Gastroesophageal sphincter (tissue), 4 donors: ENCODE measurements around the gene KITLG. TPM values are rescaled to one million over a fixed set of nuclear protein-coding genes. Genes with fewer than 3 reads are reported as not detected.

ENCODE experiments used
- ATAC-seq: fragments of 150-250 bp; one replicate; pipeline ENCODE4 v1.9.1; 2016; ENCODE audit warnings: mild to moderate bottlenecking, moderate library complexity
- H3K27ac ChIP-seq, 4 donors: fragments of 200-600 bp; sonication (generic) in 3 of 4; 1 replicate in 3 of 4; 2 replicates in 1 of 4; pipeline ENCODE4 v1.5.1; 2016 to 2019
- H3K27me3 ChIP-seq: fragments of 200-600 bp; sonication (generic); one replicate; pipeline ENCODE4 v1.5.1; 2019
- H3K36me3 ChIP-seq, 2 donors: fragments of 200-600 bp; sonication (generic); one replicate each; pipeline ENCODE4 v1.5.1; 2019; ENCODE audit warnings: control low read depth in 1 of 2
- H3K4me1 ChIP-seq, 3 donors: fragments of 200-600 bp; sonication (generic); 1 replicate in 2 of 3; 2 replicates in 1 of 3; pipeline ENCODE4 v1.5.1; 2016 to 2019; ENCODE audit warnings: control low read depth in 2 of 3
- H3K4me3 ChIP-seq, 2 donors: fragments of 200-600 bp; sonication (generic); one replicate each; pipeline ENCODE4 v1.5.1; 2019; ENCODE audit warnings: mild to moderate bottlenecking in 1 of 2, moderate library complexity in 1 of 2
- H3K9me3 ChIP-seq, 3 donors: fragments of 200-600 bp; sonication (generic); one replicate each; pipeline ENCODE4 v1.5.1; 2017 to 2019; ENCODE audit warnings: control low read depth in 2 of 3
- EP300 ChIP-seq: sonication (generic); formaldehyde crosslinking; IDR thresholded peaks from one replicate; pipeline ENCODE4 v1.6.1; 2017; ENCODE audit warnings: antibody characterized with exemption, mild to moderate bottlenecking
- POLR2A ChIP-seq, 2 donors: fragments of 450-650 bp; IDR thresholded peaks; one replicate each; pipeline ENCODE4 v1.6.1; 2017; ENCODE audit warnings: antibody characterized with exemption in 2 of 2, mild to moderate bottlenecking in 2 of 2, moderate library complexity in 1 of 2
- POLR2AphosphoS5 ChIP-seq: sonication (generic); formaldehyde crosslinking; IDR thresholded peaks from one replicate; pipeline ENCODE4 v1.6.1; 2017; ENCODE audit warnings: antibody characterized with exemption
- WGBS, 2 donors: methylation state at CpG; one replicate each; pipeline ENCODE4 v1.1.5; 2018; ENCODE audit warnings: low coverage in 1 of 2; 5-methylcytosine and 5-hydroxymethylcytosine counted together
- total RNA-seq, 4 donors: library from RNA; depleted of rRNA; stranded (reverse); fragments of >200 nt; gene quantifications; one replicate each; pipeline ENCODE4 v1.1.0, GENCODE V29; 2016
- TF ChIP-seq, protein P1 (sequence below), 4 experiments: fragments of 200-600 bp in 2 of 4; fragments of 450-650 bp in 2 of 4; sonication (generic) in 1 of 4; IDR thresholded peaks; one replicate each; pipeline ENCODE4 v1.5.1; 2017 to 2019; ENCODE audit warnings: antibody characterized with exemption in 4 of 4, mild to moderate bottlenecking in 2 of 4, moderate library complexity in 2 of 4

KITLG gene
- total RNA-seq, 4 donors from 2014 or later = 48.5 to 239 (median 112) TPM

DNA sequence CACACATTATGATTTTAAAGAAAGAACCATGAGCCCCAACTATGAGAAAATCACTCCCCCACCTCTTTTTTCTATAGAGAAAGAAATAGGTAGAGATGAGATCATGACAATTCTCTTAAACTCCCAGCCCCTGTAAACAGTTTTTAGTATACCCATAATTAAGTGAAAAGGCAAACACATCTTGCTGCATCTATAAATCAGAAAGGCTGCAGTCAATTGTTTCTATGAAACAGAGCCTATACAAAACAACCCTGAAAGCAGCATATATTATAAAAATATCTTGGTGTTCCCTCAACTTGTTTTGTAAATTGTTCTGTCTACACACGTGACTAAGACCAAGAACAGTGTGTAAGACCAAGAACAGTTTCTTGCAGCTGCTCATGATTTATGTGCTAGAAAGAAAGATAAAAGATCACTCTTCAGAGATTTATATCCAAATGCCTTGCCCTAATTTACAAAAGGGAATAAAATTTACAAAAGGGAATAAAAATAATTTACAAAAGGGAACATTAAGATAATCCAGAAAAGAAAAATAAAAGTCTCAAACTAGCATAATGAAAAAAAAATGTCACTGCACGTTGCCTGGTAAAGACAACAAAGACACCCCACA lies 4.8 kb downstream of the KITLG start:
- Histone ChIP-seq H3K4me3 (peak overlapping the region; percentile 85 to 89), H3K27me3 (no peaks in the 10 kb centered on the region), H3K4me1 (peaks cover 20 to 70% (median 21%) of the 10 kb centered on the region in 3 donors), H3K27ac (peak overlapping the region; percentile 60 to 87 (median 78)), H3K36me3 (no peaks in the 10 kb centered on the region), H3K9me3 (no peaks in the 10 kb centered on the region)
- no peak for ATAC-seq
- no peak for TF ChIP-seq POLR2AphosphoS5
- TF ChIP-seq, protein P1, sequence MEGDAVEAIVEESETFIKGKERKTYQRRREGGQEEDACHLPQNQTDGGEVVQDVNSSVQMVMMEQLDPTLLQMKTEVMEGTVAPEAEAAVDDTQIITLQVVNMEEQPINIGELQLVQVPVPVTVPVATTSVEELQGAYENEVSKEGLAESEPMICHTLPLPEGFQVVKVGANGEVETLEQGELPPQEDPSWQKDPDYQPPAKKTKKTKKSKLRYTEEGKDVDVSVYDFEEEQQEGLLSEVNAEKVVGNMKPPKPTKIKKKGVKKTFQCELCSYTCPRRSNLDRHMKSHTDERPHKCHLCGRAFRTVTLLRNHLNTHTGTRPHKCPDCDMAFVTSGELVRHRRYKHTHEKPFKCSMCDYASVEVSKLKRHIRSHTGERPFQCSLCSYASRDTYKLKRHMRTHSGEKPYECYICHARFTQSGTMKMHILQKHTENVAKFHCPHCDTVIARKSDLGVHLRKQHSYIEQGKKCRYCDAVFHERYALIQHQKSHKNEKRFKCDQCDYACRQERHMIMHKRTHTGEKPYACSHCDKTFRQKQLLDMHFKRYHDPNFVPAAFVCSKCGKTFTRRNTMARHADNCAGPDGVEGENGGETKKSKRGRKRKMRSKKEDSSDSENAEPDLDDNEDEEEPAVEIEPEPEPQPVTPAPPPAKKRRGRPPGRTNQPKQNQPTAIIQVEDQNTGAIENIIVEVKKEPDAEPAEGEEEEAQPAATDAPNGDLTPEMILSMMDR (IDR thresholded peaks at IDR 0.05) = no peak
- TF ChIP-seq EP300 = no peak
- TF ChIP-seq POLR2A (IDR thresholded peaks at IDR 0.05) = no peak
- WGBS, 2 donors = 0 to 13% methylated on average over 2 of the region's 2 CpGs

DNA sequence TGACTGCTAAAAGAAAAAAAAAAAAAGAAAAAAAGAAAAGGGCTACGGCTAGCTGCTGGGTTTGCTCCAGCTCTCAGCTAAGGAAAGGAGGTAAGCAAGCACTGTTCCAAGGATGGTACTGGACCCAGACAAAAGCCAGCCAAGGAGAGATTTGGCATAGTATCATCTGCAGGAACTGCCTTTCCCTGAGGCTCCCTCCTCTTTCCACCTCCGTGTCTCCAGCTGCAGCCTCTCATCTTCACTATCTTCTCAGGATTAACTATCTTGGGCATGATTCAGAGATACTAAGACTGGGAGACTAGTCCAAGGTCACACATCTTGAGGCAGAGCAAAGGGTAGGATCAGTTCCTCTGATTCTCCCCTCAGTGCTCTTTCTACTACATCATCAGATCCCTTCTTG lies 6.0 kb downstream of the KITLG start:
- 5 to 17% methylated on average over 2 of the region's 2 CpGs for WGBS, 2 donors
- H3K36me3 ChIP-seq = no peaks in the 10 kb centered on the region
- peak overlapping the region; percentile 60 to 87 (median 78) for H3K27ac ChIP-seq
- peak overlapping the region; percentile 28 to 31 for H3K4me3 ChIP-seq
- H3K4me1 ChIP-seq = peaks cover 22 to 82% (median 26%) of the 10 kb centered on the region in 3 donors
- no peaks in the 10 kb centered on the region for H3K27me3 ChIP-seq
- ATAC-seq = peak; percentile 46
- H3K9me3 ChIP-seq = no peaks in the 10 kb centered on the region
- TF ChIP-seq POLR2AphosphoS5 = no peak
- TF ChIP-seq EP300 = no peak
- TF ChIP-seq POLR2A (IDR thresholded peaks at IDR 0.05) = no peak
- TF ChIP-seq, protein P1 (IDR thresholded peaks at IDR 0.05) = no peak

DNA sequence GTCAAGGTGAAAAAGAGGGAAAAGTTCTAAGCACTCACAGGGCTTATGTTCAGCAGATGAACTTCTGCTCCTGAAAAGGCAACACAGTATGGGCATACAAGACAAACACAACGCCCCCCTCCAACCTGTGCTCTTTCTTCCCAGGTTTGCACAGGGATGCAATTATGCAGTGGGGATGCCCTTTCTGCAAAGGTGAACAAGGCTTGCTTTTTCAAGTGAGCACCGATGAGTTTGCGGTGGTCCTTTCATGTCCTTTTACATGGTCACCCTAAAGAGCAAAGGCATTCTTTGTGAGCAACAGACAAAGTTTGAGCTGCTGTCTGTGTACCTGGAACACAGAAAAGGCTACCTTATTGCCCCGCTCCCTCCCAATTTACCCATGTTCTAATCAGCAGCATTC lies 6.7 kb downstream of the KITLG start:
- Histone ChIP-seq H3K36me3 (no peaks in the 10 kb centered on the region), H3K9me3 (no peaks in the 10 kb centered on the region), H3K4me1 (peaks cover 22 to 89% (median 26%) of the 10 kb centered on the region in 3 donors), H3K4me3 (peak overlapping the region in 1 of 2 donors; percentile 28), H3K27me3 (no peaks in the 10 kb centered on the region), H3K27ac (peak overlapping the region; percentile 69 to 87 (median 78))
- no peak for ATAC-seq
- WGBS, 2 donors = 67 to 84% methylated on average over 1 to 4 of the region's 4 CpGs
- TF ChIP-seq, protein P1 (IDR thresholded peaks at IDR 0.05) = no peak
- no peak for TF ChIP-seq POLR2A (IDR thresholded peaks at IDR 0.05)
- TF ChIP-seq EP300 = no peak
- TF ChIP-seq POLR2AphosphoS5 = no peak

DNA sequence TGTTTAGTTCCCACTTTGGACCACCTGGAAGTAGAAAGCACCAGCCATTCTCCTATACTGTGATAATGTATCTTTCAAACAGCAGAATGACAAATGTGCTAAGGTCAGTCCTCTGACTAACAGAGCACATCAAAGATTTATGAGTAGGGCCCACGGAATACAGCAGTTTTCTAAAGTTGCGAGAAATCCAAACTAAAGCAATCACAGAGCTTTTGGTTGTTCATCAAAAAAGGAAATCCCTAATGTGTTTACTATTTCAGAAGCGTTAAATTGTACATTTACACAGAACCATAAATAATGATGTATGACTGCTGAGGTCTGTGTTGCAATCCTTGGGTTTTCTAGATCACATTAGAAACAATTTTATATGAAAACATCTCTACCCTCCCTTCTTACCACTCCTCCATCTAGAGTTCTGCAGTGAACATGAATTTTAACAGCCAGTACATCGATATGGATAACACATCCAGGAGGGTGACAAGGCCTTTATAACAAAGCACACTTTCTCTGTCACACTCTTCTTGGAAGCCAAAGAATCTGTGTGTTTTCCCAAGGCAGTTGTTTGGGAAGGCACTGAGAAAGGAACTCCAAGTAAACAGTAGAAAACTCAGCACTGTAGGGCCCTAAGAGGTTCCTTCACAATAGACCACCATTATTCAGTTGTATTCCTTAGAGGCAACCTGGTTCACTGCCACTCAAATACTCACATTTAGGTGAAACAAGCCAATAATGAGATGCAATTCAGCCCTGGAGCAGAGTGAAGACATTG lies 7.3 kb downstream of the KITLG start:
- 7 to 14% methylated on average over 4 of the region's 4 CpGs for WGBS, 2 donors
- no peaks in the 10 kb centered on the region for H3K27me3 ChIP-seq
- peaks cover 22 to 95% (median 26%) of the 10 kb centered on the region in 3 donors for H3K4me1 ChIP-seq
- TF ChIP-seq POLR2AphosphoS5 (no peak), EP300 (no peak), POLR2A (IDR thresholded peaks at IDR 0.05) (no peak)
- TF ChIP-seq, protein P1 (IDR thresholded peaks at IDR 0.05) = no peak
- no peaks in the 10 kb centered on the region for H3K9me3 ChIP-seq
- ATAC-seq = no peak
- H3K4me3 ChIP-seq = peak overlapping the region in 1 of 2 donors; percentile 28
- peak overlapping the region; percentile 69 to 87 (median 78) for H3K27ac ChIP-seq
- H3K36me3 ChIP-seq = no peaks in the 10 kb centered on the region
